GM21526 (cell line): Measurements from ENCODE around the gene KAZN.

Experiments used
- ATAC-seq: cut with Tn5 transposase; IDR thresholded peaks from one replicate; pipeline ENCODE4 v1.9.1; 2021; ENCODE audit warnings: moderate library complexity; ENCODE audit not compliant: unreplicated experiment, low FRiP score

KAZN gene

GRCh38 chr1:14810595-14811361 lies 212.3 kb downstream of the KAZN start:
- ATAC-seq, result no peak

GRCh38 chr1:14811573-14811972 lies 213.1 kb downstream of the KAZN start:
- no peak for ATAC-seq

GRCh38 chr1:14812189-14812588 lies 213.7 kb downstream of the KAZN start:
- ATAC-seq, result no peak

- ATAC-seq, result no peak
These were observed 216.8 kb downstream of the KAZN start for GRCh38 chr1:14815175-14815877.

GRCh38 chr1:14817223-14818170 lies 219.0 kb downstream of the KAZN start:
- no peak for ATAC-seq

- no peak for ATAC-seq
These were observed 222.0 kb downstream of the KAZN start for GRCh38 chr1:14820295-14821085.

GRCh38 chr1:14822493-14822892 lies 224.0 kb downstream of the KAZN start:
- ATAC-seq, result no peak

GRCh38 chr1:14822996-14823395 lies 224.5 kb downstream of the KAZN start:
- ATAC-seq, result no peak

- no peak for ATAC-seq
These were observed 225.9 kb downstream of the KAZN start for GRCh38 chr1:14824314-14824915.

- no peak for ATAC-seq
These were observed 226.9 kb downstream of the KAZN start for GRCh38 chr1:14825396-14825795.

GRCh38 chr1:14826172-14826636 lies 227.7 kb downstream of the KAZN start:
- no peak for ATAC-seq

- no peak for ATAC-seq
These were observed 228.3 kb downstream of the KAZN start for GRCh38 chr1:14826731-14827326.

GRCh38 chr1:14827870-14828269 lies 229.4 kb downstream of the KAZN start:
- no peak for ATAC-seq

GRCh38 chr1:14828665-14829064 lies 230.2 kb downstream of the KAZN start:
- no peak for ATAC-seq

GRCh38 chr1:14835725-14836124 lies 237.2 kb downstream of the KAZN start:
- ATAC-seq, result no peak

GRCh38 chr1:14836426-14837140 lies 238.1 kb downstream of the KAZN start:
- no peak for ATAC-seq

- no peak for ATAC-seq
These were observed 241.9 kb downstream of the KAZN start for GRCh38 chr1:14840374-14840773.

- no peak for ATAC-seq
These were observed 243.0 kb downstream of the KAZN start for GRCh38 chr1:14841456-14841855.

- ATAC-seq, result no peak
These were observed 243.5 kb downstream of the KAZN start for GRCh38 chr1:14841951-14842350.
